ENCODE measurements around the gene CYLD.

Gene CYLD

GRCh38 chr16:50810241-50810965 lies 68.5 kb downstream of the CYLD start:
- Histone ChIP-seq H4K91ac (ENCODE audit: low read length) (no peak overlapping the region), H3K36me3 (ENCODE audit: control insufficient read depth in 1 of 2, insufficient read depth in 2 of 2, low read depth in 1 of 2, low read length in 2 of 2) (no peaks in the 10 kb centered on the region), H3K4me3 (ENCODE audit: insufficient read depth in 1 of 2, low read depth in 1 of 2, low read length in 2 of 2) (no peak overlapping the region), H3K14ac (ENCODE audit: low read length in 2 of 2) (no peak overlapping the region), H2BK120ac (ENCODE audit: low read depth, low read length) (no peak overlapping the region), H2BK15ac (ENCODE audit: low read depth, poor library complexity, severe bottlenecking) (no peak overlapping the region), H2BK12ac (ENCODE audit: low read length in 2 of 2) (no peak overlapping the region), H3K27me3 (ENCODE audit: control insufficient read depth in 1 of 2, insufficient read depth in 1 of 2, low read length in 2 of 2) (peaks cover 0 to 23% of the 10 kb centered on the region in 2 experiments), H3K4ac (ENCODE audit: low read depth in 1 of 2, low read length in 2 of 2) (no peak overlapping the region), H3K4me2 (ENCODE audit: low read length, poor library complexity, severe bottlenecking) (no peak overlapping the region), H2AK5ac (ENCODE audit: low read length, severe bottlenecking) (no peak overlapping the region), H2AFZ (ENCODE audit: low read depth, low read length) (no peak overlapping the region), H4K8ac (ENCODE audit: low read length) (no peak overlapping the region), H3K4me1 (ENCODE audit: control insufficient read depth, insufficient read depth, low read depth, low read length) (peaks cover 2% of the 10 kb centered on the region), H3K18ac (ENCODE audit: low read depth in 1 of 2, low read length in 2 of 2) (no peak overlapping the region), H3K27ac (ENCODE audit: low read length, poor library complexity, severe bottlenecking) (no peak overlapping the region), H2BK5ac (ENCODE audit: low read depth, low read length, poor library complexity, severe bottlenecking) (no peak overlapping the region), H3K9me3 (ENCODE audit: control insufficient read depth, low read length) (no peaks in the 10 kb centered on the region), H3K79me1 (replicated peaks; ENCODE audit: low read length, poor library complexity, severe bottlenecking) (no peaks in the 10 kb centered on the region), H3K23ac (ENCODE audit: low read length in 2 of 2) (no peak overlapping the region), H3K9ac (ENCODE audit: low read length) (no peak overlapping the region)
- no peak for DNase-seq
- 73% methylated on average over 8 of the region's 8 CpGs for WGBS

GRCh38 chr16:50812046-50812445 lies 70.2 kb downstream of the CYLD start:
- peaks cover 0 to 26% of the 10 kb centered on the region in 2 experiments for H3K27me3 ChIP-seq (ENCODE audit: control insufficient read depth in 1 of 2, insufficient read depth in 1 of 2, low read length in 2 of 2)
- no peak overlapping the region for H2BK15ac ChIP-seq (ENCODE audit: low read depth, poor library complexity, severe bottlenecking)

GRCh38 chr16:50812876-50813466 lies 71.1 kb downstream of the CYLD start:
- Histone ChIP-seq H3K9me3 (ENCODE audit: control insufficient read depth, low read length) (no peaks in the 10 kb centered on the region), H3K23ac (ENCODE audit: low read length in 2 of 2) (no peak overlapping the region), H3K9ac (ENCODE audit: low read length) (no peak overlapping the region), H4K91ac (ENCODE audit: low read length) (no peak overlapping the region), H4K8ac (ENCODE audit: low read length) (no peak overlapping the region), H3K79me1 (replicated peaks; ENCODE audit: low read length, poor library complexity, severe bottlenecking) (no peaks in the 10 kb centered on the region), H3K27ac (ENCODE audit: low read length, poor library complexity, severe bottlenecking) (no peak overlapping the region), H3K4me1 (ENCODE audit: control insufficient read depth, insufficient read depth, low read depth, low read length) (peaks cover 2% of the 10 kb centered on the region), H3K14ac (ENCODE audit: low read length in 2 of 2) (no peak overlapping the region), H3K36me3 (ENCODE audit: control insufficient read depth in 1 of 2, insufficient read depth in 2 of 2, low read depth in 1 of 2, low read length in 2 of 2) (no peaks in the 10 kb centered on the region), H3K18ac (ENCODE audit: low read depth in 1 of 2, low read length in 2 of 2) (no peak overlapping the region), H2BK5ac (ENCODE audit: low read depth, low read length, poor library complexity, severe bottlenecking) (no peak overlapping the region), H2BK12ac (ENCODE audit: low read length in 2 of 2) (no peak overlapping the region), H2AFZ (ENCODE audit: low read depth, low read length) (no peak overlapping the region), H3K27me3 (ENCODE audit: control insufficient read depth in 1 of 2, insufficient read depth in 1 of 2, low read length in 2 of 2) (peaks cover 0 to 19% of the 10 kb centered on the region in 2 experiments), H3K4me2 (ENCODE audit: low read length, poor library complexity, severe bottlenecking) (no peak overlapping the region), H2AK5ac (ENCODE audit: low read length, severe bottlenecking) (no peak overlapping the region), H2BK120ac (ENCODE audit: low read depth, low read length) (no peak overlapping the region), H3K4me3 (ENCODE audit: insufficient read depth in 1 of 2, low read depth in 1 of 2, low read length in 2 of 2) (no peak overlapping the region), H2BK15ac (ENCODE audit: low read depth, poor library complexity, severe bottlenecking) (no peak overlapping the region), H3K4ac (ENCODE audit: low read depth in 1 of 2, low read length in 2 of 2) (no peak overlapping the region)
- 64% methylated on average over 9 of the region's 9 CpGs for WGBS
- no peak for DNase-seq

More at GRCh38 chr16:50812046-50812445, 70.2 kb downstream of the CYLD start:
- H2BK5ac ChIP-seq (ENCODE audit: low read depth, low read length, poor library complexity, severe bottlenecking), result no peak overlapping the region
- no peaks in the 10 kb centered on the region for H3K79me1 ChIP-seq (replicated peaks; ENCODE audit: low read length, poor library complexity, severe bottlenecking)
- no peak overlapping the region for H3K14ac ChIP-seq (ENCODE audit: low read length in 2 of 2)
- H2AFZ ChIP-seq (ENCODE audit: low read depth, low read length), result no peak overlapping the region
- no peak overlapping the region for H4K91ac ChIP-seq (ENCODE audit: low read length)
- H3K4ac ChIP-seq (ENCODE audit: low read depth in 1 of 2, low read length in 2 of 2), result no peak overlapping the region
- H2AK5ac ChIP-seq (ENCODE audit: low read length, severe bottlenecking), result no peak overlapping the region
- H3K36me3 ChIP-seq (ENCODE audit: control insufficient read depth in 1 of 2, insufficient read depth in 2 of 2, low read depth in 1 of 2, low read length in 2 of 2), result no peaks in the 10 kb centered on the region
- H3K27ac ChIP-seq (ENCODE audit: low read length, poor library complexity, severe bottlenecking), result no peak overlapping the region
- no peak overlapping the region for H4K8ac ChIP-seq (ENCODE audit: low read length)
- 76% methylated on average over 7 of the region's 7 CpGs for WGBS
- H3K23ac ChIP-seq (ENCODE audit: low read length in 2 of 2), result no peak overlapping the region
- no peak overlapping the region for H2BK12ac ChIP-seq (ENCODE audit: low read length in 2 of 2)
- H3K4me2 ChIP-seq (ENCODE audit: low read length, poor library complexity, severe bottlenecking), result no peak overlapping the region
- H3K9me3 ChIP-seq (ENCODE audit: control insufficient read depth, low read length), result no peaks in the 10 kb centered on the region
- H3K9ac ChIP-seq (ENCODE audit: low read length), result no peak overlapping the region
- no peak overlapping the region for H3K4me3 ChIP-seq (ENCODE audit: insufficient read depth in 1 of 2, low read depth in 1 of 2, low read length in 2 of 2)
- H3K18ac ChIP-seq (ENCODE audit: low read depth in 1 of 2, low read length in 2 of 2), result no peak overlapping the region
- peaks cover 2% of the 10 kb centered on the region for H3K4me1 ChIP-seq (ENCODE audit: control insufficient read depth, insufficient read depth, low read depth, low read length)
- no peak overlapping the region for H2BK120ac ChIP-seq (ENCODE audit: low read depth, low read length)
- no peak for DNase-seq

GRCh38 chr16:50814052-50814451 lies 72.2 kb downstream of the CYLD start:
- H3K14ac ChIP-seq (ENCODE audit: low read length in 2 of 2), result no peak overlapping the region
- no peak overlapping the region for H3K27ac ChIP-seq (ENCODE audit: low read length, poor library complexity, severe bottlenecking)
- no peak overlapping the region for H3K4me3 ChIP-seq (ENCODE audit: insufficient read depth in 1 of 2, low read depth in 1 of 2, low read length in 2 of 2)
- no peak for DNase-seq
- H2BK120ac ChIP-seq (ENCODE audit: low read depth, low read length), result no peak overlapping the region
- no peak overlapping the region for H2BK15ac ChIP-seq (ENCODE audit: low read depth, poor library complexity, severe bottlenecking)
- no peak overlapping the region for H3K23ac ChIP-seq (ENCODE audit: low read length in 2 of 2)
- H4K91ac ChIP-seq (ENCODE audit: low read length), result no peak overlapping the region
- H3K36me3 ChIP-seq (ENCODE audit: control insufficient read depth in 1 of 2, insufficient read depth in 2 of 2, low read depth in 1 of 2, low read length in 2 of 2), result no peaks in the 10 kb centered on the region
- H2BK5ac ChIP-seq (ENCODE audit: low read depth, low read length, poor library complexity, severe bottlenecking), result no peak overlapping the region
- 66% methylated on average over 4 of the region's 4 CpGs for WGBS
- no peak overlapping the region for H3K4ac ChIP-seq (ENCODE audit: low read depth in 1 of 2, low read length in 2 of 2)
- no peak overlapping the region for H4K8ac ChIP-seq (ENCODE audit: low read length)
- no peak overlapping the region for H2AFZ ChIP-seq (ENCODE audit: low read depth, low read length)
- peaks cover 2% of the 10 kb centered on the region for H3K4me1 ChIP-seq (ENCODE audit: control insufficient read depth, insufficient read depth, low read depth, low read length)
- H2BK12ac ChIP-seq (ENCODE audit: low read length in 2 of 2), result no peak overlapping the region
- H3K27me3 ChIP-seq (ENCODE audit: control insufficient read depth in 1 of 2, insufficient read depth in 1 of 2, low read length in 2 of 2), result peaks cover 8 to 16% of the 10 kb centered on the region in 2 experiments
- no peaks in the 10 kb centered on the region for H3K9me3 ChIP-seq (ENCODE audit: control insufficient read depth, low read length)
- no peak overlapping the region for H3K4me2 ChIP-seq (ENCODE audit: low read length, poor library complexity, severe bottlenecking)
- no peak overlapping the region for H3K18ac ChIP-seq (ENCODE audit: low read depth in 1 of 2, low read length in 2 of 2)
- H3K9ac ChIP-seq (ENCODE audit: low read length), result no peak overlapping the region
- no peak overlapping the region for H2AK5ac ChIP-seq (ENCODE audit: low read length, severe bottlenecking)
- no peaks in the 10 kb centered on the region for H3K79me1 ChIP-seq (replicated peaks; ENCODE audit: low read length, poor library complexity, severe bottlenecking)
